Panc1 (cell line): Measurements from ENCODE around the gene ABI3BP. TPM values are rescaled to one million over a fixed set of nuclear protein-coding genes. Genes with fewer than 3 reads are reported as not detected.

ENCODE experiments used
- ATAC-seq: fragments of 200-7000 bp; cut with Tn5 transposase; 2 replicates; pipeline ENCODE4 v1.9.1; 2020; ENCODE audit warnings: mild to moderate bottlenecking, moderate library complexity
- BruUV-seq: library from RNA; stranded (reverse); fragments of 400-500 nt; replicated peaks from 2 replicates; lab custom pipeline; 2021; lab: Mats Ljungman, UMichigan
- CTCF ChIA-PET: fragments of 300-600 bp; sonication (Branson Sonifier 250); formaldehyde crosslinking; loops from one replicate; lab custom pipeline; 2022; ENCODE audit warnings: antibody characterized with exemption; lab: Charles Lee
- POLR2A ChIA-PET: fragments of 300-600 bp; sonication (Branson Sonifier 250); formaldehyde crosslinking; loops from one replicate; lab custom pipeline; 2022; ENCODE audit warnings: antibody characterized with exemption; lab: Charles Lee
- DNase-seq: peaks from one replicate; pipeline ENCODE4 v3.0.0-alpha.2; 2010; ENCODE audit warnings: low read depth, low spot score
- H3K27ac ChIP-seq: 2 replicates; pipeline ENCODE4 v1.5.1; 2011; ENCODE audit warnings: mild to moderate bottlenecking, low read length, inconsistent platforms
- H3K27me3 ChIP-seq: fragments of 200-500 bp; sonication (Bioruptor generic); 2 replicates; pipeline ENCODE4 v1.6.0; 2014; ENCODE audit warnings: low read length, inconsistent platforms; ENCODE audit not compliant: control insufficient read depth, insufficient read depth
- H3K36me3 ChIP-seq: fragments of 200-500 bp; sonication (Bioruptor generic); 2 replicates; pipeline ENCODE4 v1.5.1; 2014; ENCODE audit warnings: inconsistent platforms, mild to moderate bottlenecking, low read length, moderate library complexity; ENCODE audit not compliant: control insufficient read depth, insufficient read depth
- H3K4me1 ChIP-seq: 2 replicates; pipeline ENCODE4 v1.5.1; 2011; ENCODE audit warnings: inconsistent platforms, mild to moderate bottlenecking, low read length, moderate library complexity; ENCODE audit not compliant: control insufficient read depth, insufficient read depth
- H3K4me3 ChIP-seq, 2 experiments: 2 replicates each; pipeline ENCODE4 v1.5.1; 2011 to 2012; ENCODE audit warnings: low read depth in 2 of 2, low read length in 2 of 2, mild to moderate bottlenecking in 2 of 2, inconsistent platforms in 1 of 2, moderate library complexity in 1 of 2
- H3K9me3 ChIP-seq: fragments of 200-500 bp; sonication (Bioruptor generic); 2 replicates; pipeline ENCODE4 v1.5.1; 2014; ENCODE audit warnings: low read depth, mild to moderate bottlenecking, inconsistent platforms, low read length, moderate library complexity; ENCODE audit not compliant: control insufficient read depth, insufficient read depth
- CTCF ChIP-seq: fragments of 450-650 bp; IDR thresholded peaks from 2 replicates; pipeline ENCODE4 v1.5.1; 2017; ENCODE audit warnings: mild to moderate bottlenecking
- POLR2AphosphoS5 ChIP-seq: IDR thresholded peaks from 2 replicates; pipeline ENCODE4 v1.6.1; 2012; ENCODE audit warnings: mild to moderate bottlenecking, low read depth, low read length, moderate library complexity
- REST ChIP-seq, 2 experiments: IDR thresholded peaks; 2 replicates each; pipeline ENCODE4 v1.6.1; 2011 to 2012; ENCODE audit warnings: low read depth in 2 of 2, control low read depth in 1 of 2, low read length in 1 of 2, mild to moderate bottlenecking in 1 of 2, moderate library complexity in 1 of 2; ENCODE audit not compliant: insufficient read depth in 1 of 2
- SIN3A ChIP-seq: IDR thresholded peaks from 2 replicates; pipeline ENCODE4 v1.6.1; 2012; ENCODE audit warnings: low read depth, mild to moderate bottlenecking, low read length, moderate library complexity, borderline replicate concordance; ENCODE audit not compliant: insufficient read depth
- TCF7L2 ChIP-seq: IDR thresholded peaks from 2 replicates; pipeline ENCODE4 v1.6.1; 2011; ENCODE audit warnings: mild to moderate bottlenecking, low read depth, low read length, inconsistent platforms
- in situ Hi-C: cut with HindIII; loops from 2 replicates; pipeline ENCODE4 v1.10.0; 2016; ENCODE audit warnings: low sequenced_read_pairs, low pct_unique_long_range_greater_than_20kb
- intact Hi-C: fragments of 100-400 bp; cut with micrococcal nuclease; formaldehyde crosslinking; loops from one replicate; pipeline ENCODE4 v1.10.0; 2022; ENCODE audit not compliant: unreplicated experiment
- total RNA-seq: library from RNA; stranded (reverse); gene quantifications from one replicate; pipeline ENCODE4 v1.2.1, GENCODE V29; 2021; ENCODE audit not compliant: unreplicated experiment

The ABI3BP gene
- total RNA-seq, 1 experiment from 2014 or later = 0.21 TPM

- no peak overlapping the region for H3K27ac ChIP-seq
- BruUV-seq = no TSS peak
Observed at GRCh38 chr3:100880072-100880471, 113.1 kb downstream of the ABI3BP start.

GRCh38 chr3:100879195-100879810, 113.9 kb downstream of the ABI3BP start:
- Histone ChIP-seq H3K36me3 (no peaks in the 10 kb centered on the region), H3K4me3 (no peak overlapping the region), H3K27ac (no peak overlapping the region), H3K27me3 (peaks cover 3% of the 10 kb centered on the region; the same call in 1 of the 2 replicates), H3K9me3 (no peaks in the 10 kb centered on the region), H3K4me1 (no peaks in the 10 kb centered on the region)
- in situ Hi-C loops (no loop called here), intact Hi-C loops (no loop called here)
- POLR2A ChIA-PET = no interaction called here
- CTCF ChIA-PET = no interaction called here
- ATAC-seq = no peak
- TF ChIP-seq SIN3A (no peak), REST (IDR thresholded peaks at IDR 0.05; ENCODE audit: insufficient read depth in 1 of 2, low read depth in 2 of 2, low read length in 1 of 2) (no peak), CTCF (no peak), TCF7L2 (no peak), POLR2AphosphoS5 (no peak)
- no TSS peak for BruUV-seq
- DNase-seq = no peak

More at GRCh38 chr3:100880072-100880471, 113.1 kb downstream of the ABI3BP start:
- peaks cover 3% of the 10 kb centered on the region; the same call in 1 of the 2 replicates for H3K27me3 ChIP-seq
- DNase-seq (no peak), ATAC-seq (no peak)
- H3K9me3 ChIP-seq = no peaks in the 10 kb centered on the region
- ChIA-PET CTCF (no interaction called here), POLR2A (no interaction called here)
- H3K4me1 ChIP-seq = no peaks in the 10 kb centered on the region
- TF ChIP-seq CTCF (no peak), REST (IDR thresholded peaks at IDR 0.05; ENCODE audit: insufficient read depth in 1 of 2, low read depth in 2 of 2, low read length in 1 of 2) (no peak), POLR2AphosphoS5 (no peak), SIN3A (no peak), TCF7L2 (no peak)
- intact Hi-C loops (no loop called here), in situ Hi-C loops (no loop called here)
- H3K4me3 ChIP-seq = no peak overlapping the region
- no peaks in the 10 kb centered on the region for H3K36me3 ChIP-seq
